ENCODE data around the gene PDCD5. TPM values are rescaled to one million over a fixed set of nuclear protein-coding genes. Genes with fewer than 3 reads are reported as not detected.

The PDCD5 gene
- total RNA-seq, 2 donors from 2014 or later: 47.5 to 53.7 TPM

- Histone ChIP-seq H3K4me1 (no peaks in the 10 kb centered on the region), H3K36me3 (replicated peaks in 1 of 2; ENCODE audit: insufficient read depth in 1 of 2, low read depth in 2 of 2) (peaks cover 0 to 18% of the 10 kb centered on the region in 2 donors), H3K27ac (no peak overlapping the region), H3K4me3 (no peak overlapping the region), H3K9me3 (no peaks in the 10 kb centered on the region), H3K27me3 (no peaks in the 10 kb centered on the region)
- intact Hi-C loops (cut with DNase I): no loop called here
- no peak for ATAC-seq
- DNase-seq: no peak
- TF ChIP-seq CTCF (IDR thresholded peaks at IDR 0.05) (no peak), POLR2A (IDR thresholded peaks at IDR 0.05) (no peak)
- 90% methylated on average over 10 to 21 of the region's 21 CpGs for WGBS, 2 donors
Measured at GRCh38 chr19:32605544-32605943, 24.6 kb downstream of the PDCD5 start.

GRCh38 chr19:32606289-32606688 lies 25.3 kb downstream of the PDCD5 start:
- ATAC-seq: no peak
- Histone ChIP-seq H3K27ac (no peak overlapping the region), H3K9me3 (no peaks in the 10 kb centered on the region), H3K27me3 (no peaks in the 10 kb centered on the region), H3K4me1 (no peaks in the 10 kb centered on the region), H3K4me3 (no peak overlapping the region), H3K36me3 (replicated peaks in 1 of 2; ENCODE audit: insufficient read depth in 1 of 2, low read depth in 2 of 2) (peaks cover 0 to 18% of the 10 kb centered on the region in 2 donors)
- intact Hi-C loops (cut with DNase I): no loop called here
- TF ChIP-seq CTCF (IDR thresholded peaks at IDR 0.05) (no peak), POLR2A (IDR thresholded peaks at IDR 0.05) (no peak)
- 77 to 82% methylated on average over 11 to 15 of the region's 15 CpGs for WGBS, 2 donors
- DNase-seq: no peak

GRCh38 chr19:32607479-32607878 lies 26.5 kb downstream of the PDCD5 start:
- no peak for ATAC-seq
- Histone ChIP-seq H3K4me3 (no peak overlapping the region), H3K4me1 (no peaks in the 10 kb centered on the region), H3K9me3 (no peaks in the 10 kb centered on the region), H3K27ac (no peak overlapping the region), H3K27me3 (no peaks in the 10 kb centered on the region), H3K36me3 (replicated peaks in 1 of 2; ENCODE audit: insufficient read depth in 1 of 2, low read depth in 2 of 2) (peaks cover 0 to 14% of the 10 kb centered on the region in 2 donors)
- intact Hi-C loops (cut with DNase I): no loop called here
- TF ChIP-seq POLR2A (IDR thresholded peaks at IDR 0.05) (no peak), CTCF (IDR thresholded peaks at IDR 0.05) (no peak)
- DNase-seq: no peak
- 94 to 97% methylated on average over 9 to 20 of the region's 20 CpGs for WGBS, 2 donors

- Histone ChIP-seq H3K4me3 (no peak overlapping the region), H3K27ac (no peak overlapping the region), H3K9me3 (no peaks in the 10 kb centered on the region), H3K36me3 (replicated peaks in 1 of 2; ENCODE audit: insufficient read depth in 1 of 2, low read depth in 2 of 2) (peaks cover 4 to 14% of the 10 kb centered on the region in 2 donors), H3K4me1 (no peaks in the 10 kb centered on the region), H3K27me3 (no peaks in the 10 kb centered on the region)
- ATAC-seq (no peak), DNase-seq (no peak)
- intact Hi-C loops (cut with DNase I): no loop called here
- WGBS, 2 donors: 86 to 92% methylated on average over 5 of the region's 5 CpGs
- TF ChIP-seq POLR2A (IDR thresholded peaks at IDR 0.05): no peak
- no peak for TF ChIP-seq CTCF (IDR thresholded peaks at IDR 0.05)
Measured at GRCh38 chr19:32611161-32611560, 30.2 kb downstream of the PDCD5 start.

GRCh38 chr19:32613008-32613407 lies 32.0 kb downstream of the PDCD5 start:
- H3K36me3 ChIP-seq (replicated peaks in 1 of 2; ENCODE audit: insufficient read depth in 1 of 2, low read depth in 2 of 2): peaks cover 4 to 10% of the 10 kb centered on the region in 2 donors
- H3K27me3 ChIP-seq: no peaks in the 10 kb centered on the region
- no peak for TF ChIP-seq CTCF (IDR thresholded peaks at IDR 0.05)
- TF ChIP-seq POLR2A (IDR thresholded peaks at IDR 0.05): no peak
- no peak overlapping the region for H3K4me3 ChIP-seq
- no peaks in the 10 kb centered on the region for H3K9me3 ChIP-seq
- DNase-seq (no peak), ATAC-seq (no peak)
- 73% methylated on average over 4 of the region's 4 CpGs for WGBS, 2 donors
- H3K27ac ChIP-seq: no peak overlapping the region
- no peaks in the 10 kb centered on the region for H3K4me1 ChIP-seq
- intact Hi-C loops (cut with DNase I): no loop called here

Data from body of pancreas (tissue), 4 donors.